ENCODE results near the gene THUMPD3.
A peak's percentile ranks its signal among the peaks of the same experiment; 100 is the strongest.

The THUMPD3 gene

GRCh38 chr3:9398700-9399336 is 36.0 kb downstream of the THUMPD3 start:
- DNase-seq, result peak; percentile 47

GRCh38 chr3:9399337-9399703 is 36.5 kb downstream of the THUMPD3 start:
- DNase-seq, result no peak

DNA sequence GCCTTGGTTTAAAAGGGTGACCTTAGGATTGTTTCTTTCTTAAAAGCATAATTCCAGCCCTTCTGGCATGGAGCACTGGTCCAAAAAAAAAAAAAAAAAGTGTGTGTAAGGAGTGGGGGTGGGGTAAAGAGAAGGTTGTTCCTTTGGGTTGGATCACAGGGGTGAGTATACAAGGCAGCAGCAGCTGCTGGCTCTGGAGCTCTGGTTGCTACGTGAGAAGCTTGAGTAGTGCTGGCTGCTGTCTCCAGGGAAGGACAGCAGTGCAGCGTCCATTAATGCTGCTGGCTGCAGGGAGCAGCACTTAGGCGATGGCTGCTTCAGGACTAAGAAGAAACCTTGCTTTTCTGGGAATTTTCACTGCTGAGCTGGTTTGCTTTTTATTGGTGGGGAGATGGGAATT is 36.9 kb downstream of the THUMPD3 start:
- DNase-seq, result peak; percentile 73

DNA sequence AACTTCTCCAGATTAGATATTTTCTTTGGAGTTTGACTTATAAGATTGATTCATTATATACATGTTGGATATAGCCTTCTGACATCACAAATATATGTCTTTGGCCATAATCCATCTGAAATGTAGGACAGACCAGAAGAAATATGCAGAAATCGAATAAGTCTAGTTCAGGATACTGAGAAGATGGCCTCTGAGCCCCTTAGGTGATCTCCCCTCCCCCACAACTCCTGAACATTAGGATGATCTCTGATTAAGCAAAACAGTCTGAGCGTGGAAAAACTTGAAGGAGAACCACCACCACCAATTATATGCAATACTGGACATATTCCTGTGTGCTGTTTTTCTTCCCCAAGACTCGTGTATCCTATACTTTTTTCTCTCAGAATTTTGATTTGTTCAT is 37.8 kb downstream of the THUMPD3 start:
- peak; percentile 22 for DNase-seq

GRCh38 chr3:9401986-9402385 is 39.1 kb downstream of the THUMPD3 start:
- no peak for DNase-seq

GRCh38 chr3:9402410-9403228 is 39.8 kb downstream of the THUMPD3 start:
- no peak for DNase-seq

DNA sequence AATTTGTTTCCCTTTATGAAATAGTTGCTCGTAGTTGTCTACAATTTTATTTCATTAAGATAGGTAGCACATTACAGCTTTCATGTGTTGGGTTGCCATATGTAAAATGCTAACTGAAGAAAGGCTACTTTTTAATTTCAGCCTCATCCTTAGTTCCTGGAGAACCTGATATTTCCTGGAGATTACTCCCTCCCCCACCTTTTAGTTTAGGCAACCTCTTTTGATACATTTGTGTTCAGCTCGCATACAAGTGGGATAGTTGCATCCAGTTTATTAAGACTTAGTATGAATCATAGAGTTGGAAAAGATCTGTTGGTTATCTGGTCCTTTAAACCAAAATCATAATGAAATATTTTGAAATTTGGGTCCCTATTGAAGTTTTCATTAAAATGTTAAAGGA is 40.6 kb downstream of the THUMPD3 start:
- no peak for DNase-seq

DNA sequence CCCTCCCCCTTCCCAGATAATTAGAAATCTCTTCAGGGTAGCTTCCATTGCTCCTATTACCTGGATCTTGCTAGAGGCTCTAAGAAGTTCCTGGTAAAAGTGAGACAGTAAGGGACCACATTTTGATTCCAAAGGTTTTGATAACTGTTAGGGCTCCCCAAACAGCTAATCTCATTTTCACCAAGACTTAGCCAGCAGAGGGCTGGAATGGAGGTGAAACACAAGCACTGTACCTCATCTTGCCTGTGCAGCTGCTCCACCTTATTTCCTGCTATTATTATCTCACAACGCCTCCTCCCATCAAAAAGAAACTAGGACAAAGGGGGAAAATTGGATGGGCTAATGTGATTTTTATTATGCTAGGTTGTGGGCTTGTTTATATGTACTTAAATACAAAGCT is 41.8 kb downstream of the THUMPD3 start:
- no peak for DNase-seq

GRCh38 chr3:9405756-9406155 is 42.9 kb downstream of the THUMPD3 start:
- no peak for DNase-seq

DNA sequence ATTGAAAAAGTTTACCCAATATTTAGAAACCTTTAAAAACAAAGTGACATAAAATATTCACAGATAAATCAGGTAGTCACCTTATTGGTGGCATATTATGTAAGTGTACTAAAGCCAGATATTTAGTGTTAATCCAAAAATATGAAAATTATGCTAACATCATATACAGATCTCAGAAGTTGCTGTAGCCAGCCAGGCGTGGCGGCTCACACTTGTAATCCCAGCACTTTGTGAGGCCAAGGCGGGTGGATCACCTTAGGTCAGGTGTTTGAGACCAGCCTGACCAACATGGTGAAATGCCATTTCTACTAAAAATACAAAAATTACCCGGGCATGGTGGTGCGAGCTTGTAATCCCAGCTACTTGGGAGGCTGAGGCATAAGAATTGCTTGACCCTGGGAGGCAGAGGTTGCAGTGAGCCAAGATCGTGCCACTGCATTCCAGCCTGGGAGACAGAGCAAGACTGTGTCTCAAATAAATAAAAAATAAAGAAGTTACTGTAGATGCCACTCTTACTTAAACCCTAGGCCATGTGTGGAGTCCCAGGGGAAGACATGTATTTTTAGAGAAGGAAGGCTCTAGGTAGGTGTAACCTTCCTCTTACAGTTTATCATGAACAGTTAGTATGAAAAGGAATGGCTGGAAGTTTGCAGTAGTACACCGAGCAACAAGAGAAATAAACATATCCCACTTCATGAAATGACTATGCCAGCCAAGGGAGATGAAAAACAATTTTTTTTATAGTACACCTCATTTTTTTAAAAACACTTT is 44.2 kb downstream of the THUMPD3 start:
- no peak for DNase-seq

GRCh38 chr3:9408061-9408460 is 45.2 kb downstream of the THUMPD3 start:
- no peak for DNase-seq

DNA sequence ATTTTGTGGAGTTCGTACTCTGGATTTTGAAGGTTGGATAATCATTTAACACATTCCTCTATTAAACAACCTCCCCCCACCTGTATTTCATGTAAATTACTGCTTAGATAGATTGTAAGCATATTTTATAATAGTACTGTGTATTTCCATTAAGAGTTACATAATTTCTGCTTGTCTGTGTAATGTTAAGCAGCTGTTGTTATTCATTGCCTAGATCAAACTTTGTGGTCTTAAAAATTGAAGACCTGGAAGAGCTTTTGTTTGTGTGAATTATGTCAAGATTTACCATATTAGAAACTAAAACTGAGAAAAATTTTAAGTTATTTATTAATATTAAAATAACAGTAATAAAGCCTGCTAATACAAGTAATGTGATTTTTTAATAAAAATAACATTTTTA is 45.7 kb downstream of the THUMPD3 start:
- no peak for DNase-seq

- no peak for DNase-seq
These were observed 47.4 kb downstream of the THUMPD3 start for GRCh38 chr3:9409981-9410854.

DNA sequence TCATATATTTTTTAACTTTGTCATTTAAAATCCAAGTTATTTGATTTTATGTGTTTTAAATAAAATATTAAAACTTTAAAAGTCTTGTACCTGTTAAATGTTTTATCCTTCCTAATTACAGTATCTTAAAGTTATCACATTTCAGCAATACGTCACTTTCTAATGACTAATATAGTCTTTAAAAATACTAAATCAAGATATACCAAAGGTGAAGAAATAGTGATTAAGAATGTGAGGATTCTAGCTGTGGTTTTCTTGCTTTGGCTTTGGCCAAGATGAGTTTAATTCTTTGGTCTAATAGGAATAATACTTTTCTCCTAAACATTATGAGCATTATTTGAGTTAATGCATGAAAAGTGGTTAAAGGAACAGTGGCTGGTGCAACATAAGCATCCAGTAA is 48.4 kb downstream of the THUMPD3 start:
- no peak for DNase-seq

GRCh38 chr3:9412293-9412692 is 49.4 kb downstream of the THUMPD3 start:
- DNase-seq, result no peak

DNA sequence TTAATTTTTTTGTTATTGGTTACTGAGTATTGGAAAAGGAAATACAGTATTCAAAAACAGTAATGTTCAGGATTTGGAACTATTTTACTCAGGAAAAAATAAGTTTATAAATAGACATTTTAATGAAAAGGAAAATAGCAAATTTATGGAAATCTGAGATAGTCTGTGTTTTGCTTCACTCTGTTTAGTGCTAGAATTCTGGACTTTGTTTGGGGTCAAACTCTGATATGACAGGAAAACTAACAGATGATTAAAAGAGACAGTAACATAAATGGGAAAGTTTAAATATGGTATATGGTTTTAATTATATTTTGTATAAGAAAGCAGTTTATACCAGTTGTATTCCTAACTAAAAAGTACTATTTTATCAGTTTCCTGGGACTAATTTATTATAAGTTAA is 52.0 kb downstream of the THUMPD3 start:
- DNase-seq, result no peak

- no peak for DNase-seq
These were observed 52.8 kb downstream of the THUMPD3 start for GRCh38 chr3:9415485-9416138.

GRCh38 chr3:9416139-9416780 is 53.4 kb downstream of the THUMPD3 start:
- no peak for DNase-seq

DNA sequence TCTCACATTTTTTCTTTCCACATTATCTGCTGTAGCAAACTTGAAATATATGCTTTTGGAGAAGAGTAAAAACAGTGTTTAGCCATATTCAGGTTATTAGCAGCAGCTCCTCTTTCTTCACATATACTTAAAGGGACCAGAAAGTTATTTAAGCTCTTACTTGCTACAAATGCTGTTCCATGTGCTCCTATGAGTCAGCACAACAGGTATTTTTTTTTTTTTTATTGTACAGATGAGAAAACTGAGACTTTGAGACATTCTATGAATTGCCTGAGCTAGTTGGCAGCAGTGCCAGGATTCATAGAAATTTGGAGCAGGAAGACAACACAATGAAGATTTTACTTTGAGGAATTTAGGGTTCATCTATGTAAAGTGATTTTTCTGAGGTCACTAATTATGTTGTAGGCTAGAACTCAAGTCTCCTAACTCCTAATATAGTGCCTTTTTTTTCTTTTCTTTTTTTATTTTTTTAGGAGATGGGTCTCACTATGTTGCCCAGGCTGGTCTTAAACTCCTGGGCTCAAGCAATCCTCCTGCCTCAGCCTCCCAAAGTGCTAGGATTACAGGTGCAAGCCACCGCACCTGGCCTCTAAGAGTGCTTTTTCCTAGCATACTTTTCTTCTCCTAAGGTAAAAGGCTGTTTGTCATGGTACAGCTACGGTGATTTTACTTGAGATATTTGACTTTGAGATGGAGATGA is 58.1 kb downstream of the THUMPD3 start:
- no peak for DNase-seq

DNA sequence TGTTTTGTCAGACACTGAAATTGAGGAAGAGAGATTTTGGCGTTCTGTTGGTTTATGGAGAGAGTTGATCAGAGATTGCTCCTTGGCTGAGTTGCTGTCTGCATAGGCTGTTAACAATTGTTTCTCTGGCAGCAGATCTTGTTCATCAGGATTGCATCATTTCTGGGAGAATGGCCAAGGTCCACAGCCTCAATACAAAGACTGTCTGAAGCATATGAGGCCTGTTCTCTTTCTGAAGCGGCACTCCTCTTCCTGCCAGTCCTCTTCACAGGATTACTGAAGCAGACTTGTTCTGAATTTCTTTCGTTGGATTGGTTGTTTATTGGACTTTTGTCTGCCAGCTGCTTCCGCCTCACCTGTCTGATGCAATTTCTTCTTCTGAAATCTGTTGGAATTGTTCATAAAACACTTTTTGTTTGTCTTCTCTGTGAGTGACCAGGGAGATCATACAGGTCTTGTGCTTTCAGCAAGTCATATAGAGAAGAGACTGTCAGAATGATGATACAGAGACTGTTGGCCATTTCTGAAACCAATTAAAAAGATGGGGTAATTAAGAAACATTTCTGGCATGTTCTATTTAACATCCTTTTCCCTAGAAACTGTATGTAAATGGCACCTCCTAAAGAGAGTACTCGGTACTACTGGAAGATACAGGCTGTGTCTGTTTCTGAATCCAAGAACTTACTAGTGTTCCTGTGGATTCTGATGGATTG is 60.0 kb downstream of the THUMPD3 start:
- peak; percentile 86 for DNase-seq
